NCI-H2107 treated with DMSO at 0.1 percent for 48 hours (cell line): Measurements from ENCODE around the gene OXNAD1.
"Not testable (repeated sequence)": the region's sequence is repeated elsewhere in the genome, so short reads cannot be mapped to it uniquely, and the experiment has no call there.

Source experiments
- DNase-seq: peaks from one replicate; lab custom pipeline; 2025; ENCODE audit not compliant: unreplicated experiment; lab: John Stamatoyannopoulos, UW

OXNAD1 gene

DNA sequence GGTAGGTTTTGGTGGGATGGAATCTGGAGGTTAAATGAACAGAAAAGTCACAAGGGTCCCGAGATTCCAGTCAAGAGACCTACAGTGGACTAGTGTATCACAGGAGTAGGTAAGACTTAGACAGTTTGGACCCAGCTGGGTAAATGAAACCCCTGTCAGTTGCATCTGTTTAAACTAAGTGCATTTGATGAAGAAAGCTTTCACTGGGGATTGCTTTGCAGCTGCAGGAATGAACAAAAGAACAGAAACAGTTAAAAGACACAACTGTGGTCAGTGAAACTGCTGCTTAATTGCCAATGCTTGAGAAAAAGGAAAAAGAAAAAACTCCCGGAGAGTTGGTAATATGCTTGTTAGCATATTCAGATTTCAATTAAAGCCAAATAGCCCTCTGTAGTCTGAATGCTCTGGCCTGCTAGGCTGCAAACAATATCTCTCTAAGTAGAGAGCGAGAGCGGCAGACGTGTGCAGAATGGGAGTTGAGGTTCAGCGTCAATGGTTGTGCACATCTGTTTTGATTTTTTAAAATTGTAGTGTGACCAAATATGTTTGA, 37.1 kb downstream of the OXNAD1 start:
- no peak for DNase-seq

DNA sequence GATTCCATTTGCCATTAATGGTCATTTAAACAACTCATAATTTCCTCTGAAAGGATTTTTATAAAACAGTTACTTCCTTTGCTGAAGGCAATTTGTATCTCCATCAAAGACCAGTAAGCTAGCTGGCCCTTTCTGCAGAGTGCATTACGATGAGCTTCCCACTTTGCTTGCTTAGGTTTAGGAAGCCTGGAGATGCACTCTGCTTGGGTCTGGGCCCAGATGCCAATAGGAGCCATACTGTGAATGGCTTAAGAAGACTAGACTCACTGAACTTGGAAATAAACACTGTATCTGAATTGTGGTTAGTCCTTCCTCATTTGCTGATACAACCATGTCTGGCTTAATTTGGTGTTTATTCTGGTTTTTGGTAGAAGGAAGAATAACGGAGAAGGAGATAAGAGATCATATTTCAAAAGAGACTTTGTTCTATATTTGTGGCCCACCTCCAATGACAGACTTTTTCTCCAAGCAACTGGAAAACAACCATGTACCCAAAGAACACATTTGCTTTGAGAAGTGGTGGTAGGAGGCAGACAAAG, 38.1 kb downstream of the OXNAD1 start:
- no peak for DNase-seq

DNA sequence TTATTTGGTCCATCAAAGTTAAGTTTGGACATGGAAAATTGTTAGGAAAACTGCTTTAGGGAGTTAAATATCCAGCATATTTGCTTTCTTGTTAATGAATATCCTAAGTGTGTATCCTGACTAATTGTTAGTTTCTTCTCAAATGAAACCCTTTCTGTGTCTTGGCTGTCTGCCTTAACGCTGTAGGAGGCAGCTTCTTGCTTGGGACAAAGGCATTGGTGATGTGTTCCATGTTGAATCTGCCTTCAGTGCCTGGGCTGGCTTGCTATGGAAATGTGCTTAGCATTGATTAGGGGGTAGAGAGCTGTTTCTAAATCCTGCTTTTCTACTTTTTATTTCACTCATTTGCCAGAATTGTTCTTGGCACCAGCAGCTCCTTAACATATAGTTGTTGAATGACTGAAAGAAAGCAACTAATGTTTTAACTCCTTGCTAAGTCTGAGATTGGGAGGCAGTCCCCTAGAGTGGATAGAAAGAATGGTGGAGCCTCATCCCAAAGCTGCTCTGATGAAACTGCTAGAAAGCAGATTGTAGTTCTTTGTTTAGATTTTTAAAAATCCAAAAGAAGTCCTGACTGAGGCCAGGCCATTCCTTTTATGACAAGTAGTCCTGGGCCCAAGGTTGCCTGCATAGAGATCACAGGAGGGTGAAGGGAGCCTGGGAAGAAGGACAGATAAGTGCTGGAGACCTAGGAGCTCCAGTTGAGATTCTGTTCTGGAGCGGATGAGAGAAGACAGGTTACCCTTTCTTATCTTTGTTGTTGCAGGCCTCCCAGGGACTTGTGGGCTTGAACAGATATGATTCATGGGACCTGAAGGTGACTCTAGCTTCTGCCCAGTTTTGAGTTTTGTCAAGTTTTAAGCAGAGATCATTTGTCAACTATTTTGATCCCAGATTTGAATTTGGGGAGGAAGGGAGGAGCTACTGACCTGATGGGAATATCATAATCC, 39.3 kb downstream of the OXNAD1 start:
- no peak for DNase-seq

DNA sequence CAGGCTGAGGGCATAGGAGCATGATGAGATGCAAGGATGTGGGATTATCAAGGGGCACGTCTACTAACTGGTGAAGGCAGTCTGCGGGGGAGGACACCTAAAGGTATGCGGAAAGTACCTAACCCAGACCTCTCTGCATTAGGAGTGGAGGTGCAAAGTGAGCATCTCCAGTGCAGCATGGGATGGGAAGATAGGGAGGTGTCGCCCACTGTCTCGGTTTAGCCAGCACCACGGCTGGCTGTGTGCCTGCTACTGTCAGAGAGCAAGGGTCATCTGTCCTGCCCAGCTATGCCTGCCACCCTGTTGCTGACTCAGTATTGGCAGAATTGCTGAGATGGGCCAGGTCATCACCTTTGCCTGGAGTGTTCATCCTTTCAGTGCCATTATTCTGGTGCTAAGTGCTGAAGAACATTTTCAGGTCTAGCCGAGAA, 40.1 kb downstream of the OXNAD1 start:
- no peak for DNase-seq

DNA sequence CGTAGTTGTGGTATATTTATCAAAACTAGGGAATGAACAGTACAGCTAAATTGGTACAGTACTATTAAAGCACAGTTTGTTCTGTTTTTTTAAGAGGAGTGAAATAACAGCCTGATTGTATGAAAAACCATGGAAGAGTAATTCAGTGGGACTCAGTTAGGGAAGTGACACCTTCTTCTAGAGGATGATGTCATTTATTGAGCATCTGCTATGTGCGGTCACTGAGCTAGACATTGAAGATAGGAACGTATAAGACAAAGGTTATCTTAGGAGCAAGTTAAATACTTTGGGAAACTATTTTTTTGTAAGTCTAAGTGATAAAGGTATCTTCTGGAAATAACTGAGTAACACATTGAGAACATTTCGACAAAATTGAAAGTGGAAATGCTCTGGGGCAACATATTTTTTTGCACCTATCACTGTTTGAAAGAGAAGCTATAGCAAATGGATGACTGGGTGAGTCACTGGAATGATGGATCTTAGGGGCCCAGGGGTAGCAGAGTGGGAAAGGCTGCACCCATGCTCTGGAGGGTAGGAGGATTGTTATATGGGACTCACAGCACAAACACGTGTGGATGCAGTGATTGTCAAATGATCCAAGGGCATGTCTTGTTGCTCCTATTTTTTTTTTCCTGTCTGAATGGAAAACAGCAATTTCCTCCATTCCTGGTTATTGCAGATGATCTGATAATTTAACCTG, 43.0 kb downstream of the OXNAD1 start:
- DNase-seq: no peak

DNA sequence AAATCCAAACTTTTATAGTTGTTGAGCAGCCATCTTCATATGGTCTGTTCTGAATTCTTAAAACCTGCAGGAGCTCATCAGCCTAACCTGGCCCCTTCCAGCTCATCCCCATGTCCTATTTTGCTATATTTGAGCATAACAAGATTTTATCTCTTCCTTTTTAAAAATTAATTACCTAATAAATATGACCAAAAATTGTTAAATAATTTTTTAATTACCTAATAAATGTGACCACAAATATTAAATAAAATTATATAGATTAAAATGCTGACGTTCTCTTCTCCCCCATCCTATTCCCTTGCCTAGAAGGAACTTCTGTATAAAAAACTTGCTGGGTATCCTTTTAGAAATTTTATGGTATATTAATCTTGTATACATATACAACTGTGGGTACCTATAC, 43.7 kb downstream of the OXNAD1 start:
- DNase-seq: no peak

DNA sequence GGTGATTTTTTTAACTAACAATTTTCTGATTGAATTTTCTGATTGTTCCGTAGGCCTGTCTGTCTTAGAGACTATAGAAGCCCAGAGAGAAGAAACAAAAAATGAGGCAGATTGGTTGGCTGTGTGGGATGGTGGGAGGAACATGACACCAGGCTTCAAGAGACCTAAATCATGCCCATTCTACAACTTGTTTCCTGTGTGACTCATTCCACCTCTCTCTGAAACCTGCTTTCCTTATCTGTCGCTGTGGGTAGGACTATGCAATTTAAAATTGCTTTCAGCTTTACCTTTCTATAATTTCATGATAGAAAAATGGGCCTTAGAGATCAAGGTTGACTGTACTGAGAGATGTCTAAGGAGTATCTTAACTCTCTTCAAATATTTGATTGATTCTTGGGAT, 44.5 kb downstream of the OXNAD1 start:
- DNase-seq: no peak

DNA sequence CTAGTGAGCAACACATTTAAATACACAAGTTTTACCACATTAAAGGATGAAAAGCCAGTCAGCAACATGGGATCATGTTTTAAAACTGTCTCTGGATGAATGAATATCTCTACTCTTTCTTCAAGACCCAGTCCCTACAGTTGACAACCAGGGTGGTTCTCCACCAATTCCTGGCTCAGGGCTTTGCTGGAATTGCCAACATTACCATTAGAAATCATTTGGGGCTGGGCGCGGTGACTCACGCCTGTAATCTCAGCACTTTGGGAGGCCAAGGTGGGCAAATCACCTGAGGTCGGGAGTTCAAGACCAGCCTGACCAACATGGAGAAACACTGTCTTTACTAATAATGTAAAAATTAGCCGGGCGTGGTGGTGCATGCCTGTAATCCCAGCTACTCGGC, 45.5 kb downstream of the OXNAD1 start:
- DNase-seq: not testable (repeated sequence)

DNA sequence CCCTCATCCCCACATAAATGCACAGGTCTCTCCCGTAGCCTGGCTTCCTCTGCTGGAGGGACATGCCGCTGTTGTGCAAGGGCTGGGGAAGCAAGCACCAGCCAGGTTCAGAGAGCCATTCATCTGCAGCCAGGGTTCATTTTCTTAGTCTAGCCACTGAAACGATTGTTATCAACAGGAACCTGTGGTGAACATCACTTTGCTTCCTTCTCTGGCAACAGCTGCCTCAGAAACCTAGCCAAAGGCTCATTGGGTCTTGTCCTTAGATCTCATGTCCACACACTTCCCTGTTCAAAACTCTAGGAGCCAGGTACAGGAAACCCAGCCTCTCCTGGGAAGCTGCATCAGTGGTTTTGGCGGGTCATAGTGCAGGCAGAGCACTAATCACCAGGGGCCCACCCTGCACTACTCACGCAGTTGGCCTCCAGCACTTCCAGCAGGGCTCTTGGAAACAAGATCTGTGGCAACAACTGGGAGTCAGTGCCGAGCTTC, 47.0 kb downstream of the OXNAD1 start:
- DNase-seq: no peak

DNA sequence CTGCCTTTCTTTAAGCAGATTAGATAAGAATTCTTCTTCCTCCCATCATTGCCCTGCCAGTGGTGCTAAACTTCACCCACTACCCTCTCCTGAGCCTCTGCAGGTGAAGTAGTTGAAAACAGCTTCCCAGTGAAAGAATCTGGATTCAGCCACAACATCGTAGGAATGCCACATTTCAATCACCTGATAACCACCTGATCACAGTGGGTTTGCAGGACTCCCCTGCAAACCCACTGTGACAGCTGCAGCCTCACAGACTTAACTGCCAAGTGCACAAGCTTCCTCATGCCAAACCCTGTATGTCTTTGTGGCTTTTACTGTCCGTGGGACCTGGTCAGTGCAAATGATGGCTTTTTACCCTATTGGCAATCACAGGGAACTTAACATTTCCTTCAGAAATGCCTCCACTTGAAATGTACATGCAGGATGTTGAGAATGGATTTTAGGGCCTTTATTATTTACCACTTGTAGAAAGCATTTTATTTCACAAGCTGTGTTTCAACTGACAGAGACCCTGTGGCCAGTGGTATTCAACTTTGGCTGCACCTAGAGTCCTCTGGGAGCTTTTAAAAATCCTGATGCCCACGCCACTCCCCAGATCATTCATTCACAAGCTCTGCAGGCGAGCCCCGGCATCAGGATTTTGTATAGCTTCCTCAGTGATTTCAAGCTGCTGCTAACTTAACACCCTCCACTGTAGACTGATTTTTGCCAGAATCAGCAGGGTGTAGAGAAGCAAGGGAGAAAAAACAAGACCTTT, 49.1 kb downstream of the OXNAD1 start:
- DNase-seq: no peak

DNA sequence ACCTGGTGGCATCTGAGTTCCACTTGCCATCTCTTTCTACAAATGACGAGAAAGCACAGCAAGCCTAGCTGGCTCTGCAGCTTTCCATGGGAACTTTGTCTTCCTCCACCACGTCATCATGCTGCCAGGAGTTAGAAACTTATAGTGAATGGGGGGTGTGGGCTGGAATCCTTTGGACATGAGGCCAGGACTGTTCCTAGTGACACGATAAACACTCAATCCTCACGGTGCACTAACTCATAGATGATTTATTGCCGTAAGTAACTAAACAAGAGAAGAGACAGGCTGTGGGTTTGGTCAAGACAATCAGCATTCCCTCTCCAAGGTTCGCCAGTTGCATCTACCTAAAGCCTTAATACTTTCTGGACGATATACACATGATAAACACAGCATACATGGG, 50.6 kb downstream of the OXNAD1 start:
- no peak for DNase-seq

DNA sequence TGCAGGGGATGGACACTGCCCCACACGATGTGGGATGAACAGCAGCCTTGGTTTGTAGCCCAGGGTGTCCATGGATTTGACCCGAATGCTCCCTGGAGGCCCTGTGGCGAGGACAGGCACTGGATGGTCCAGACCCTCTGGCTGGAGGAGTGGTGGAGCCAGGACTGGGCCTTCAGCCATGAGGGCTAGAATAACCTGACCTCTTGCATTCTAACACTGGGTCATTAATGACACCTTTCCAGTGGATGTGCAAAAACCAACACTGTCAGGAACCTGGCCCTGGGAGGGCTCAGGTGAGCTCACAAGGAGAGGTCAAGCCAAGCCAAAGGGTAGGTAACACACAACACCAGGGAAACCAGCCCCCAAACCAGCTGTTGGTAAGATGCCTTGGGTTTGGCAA, 51.4 kb downstream of the OXNAD1 start:
- no peak for DNase-seq

DNA sequence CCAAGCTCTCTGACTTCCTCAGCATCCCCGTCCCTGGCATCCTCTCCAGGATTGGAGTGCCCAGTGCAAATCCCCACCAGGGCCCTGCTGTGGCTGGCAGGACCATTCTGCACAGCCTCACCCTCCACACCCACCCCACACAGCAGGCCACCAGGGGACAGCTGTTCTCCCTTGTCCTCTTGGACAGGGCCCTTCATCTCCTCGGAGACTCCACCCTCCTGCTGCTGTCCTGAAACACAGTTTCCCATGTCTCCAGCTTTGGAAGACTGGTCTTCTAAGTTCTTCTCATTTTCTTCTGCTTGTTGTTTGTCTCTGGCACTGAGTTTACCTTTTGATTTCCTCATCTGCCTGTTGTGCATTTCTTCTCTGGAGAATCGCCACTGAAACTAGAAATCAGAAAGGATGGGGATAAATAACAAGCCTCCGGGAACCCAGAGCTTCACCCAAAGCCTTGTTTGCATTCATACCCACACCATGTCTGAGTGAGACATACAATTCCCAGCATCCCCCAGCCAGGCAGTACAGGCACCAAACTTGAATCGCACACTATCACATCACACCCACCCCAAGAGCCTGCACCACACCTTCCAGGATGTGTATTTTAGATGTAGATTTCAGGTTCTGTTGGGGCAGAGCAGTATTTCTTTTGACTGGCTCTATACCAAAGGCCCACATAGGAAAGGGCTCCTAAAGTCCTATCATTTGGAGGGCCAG, 52.0 kb downstream of the OXNAD1 start:
- no peak for DNase-seq

DNA sequence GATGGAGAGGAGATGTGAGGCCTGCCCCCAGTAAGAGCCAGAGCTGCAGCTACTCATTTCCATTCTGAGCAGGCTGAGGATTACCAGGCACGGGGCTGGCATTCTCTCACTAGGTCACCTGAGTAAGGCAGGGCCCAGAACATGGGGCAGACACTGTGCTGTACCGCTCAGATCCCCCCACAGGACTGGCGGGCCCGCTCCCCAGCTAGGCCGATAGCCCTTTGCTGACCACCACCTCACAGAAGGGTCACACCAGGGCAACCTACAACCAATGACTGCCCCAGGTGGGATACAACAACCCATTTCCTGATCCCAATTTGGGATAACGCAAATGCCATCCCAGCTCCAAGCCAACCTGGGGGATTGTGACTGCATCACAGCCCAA, 52.5 kb downstream of the OXNAD1 start:
- DNase-seq: no peak

DNA sequence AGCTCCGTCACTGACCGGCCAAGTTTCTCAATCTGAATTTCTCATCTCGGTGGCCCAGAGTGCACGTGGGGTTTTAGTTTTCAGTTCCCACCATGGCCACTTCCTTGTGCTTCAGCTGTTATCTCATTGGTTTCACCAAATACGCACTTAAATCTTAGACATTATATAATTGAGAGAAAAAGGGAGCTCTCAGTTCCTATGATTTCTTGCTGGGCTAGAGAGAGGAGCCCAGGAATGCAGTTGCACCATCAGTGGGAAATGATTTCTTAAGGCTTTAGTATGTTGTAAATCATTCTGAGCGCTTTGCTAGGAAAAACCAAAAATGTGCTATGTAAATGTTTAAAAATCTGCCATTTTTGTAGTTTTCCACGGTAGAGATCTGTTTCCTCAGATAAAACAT, 53.2 kb downstream of the OXNAD1 start:
- DNase-seq: no peak

DNA sequence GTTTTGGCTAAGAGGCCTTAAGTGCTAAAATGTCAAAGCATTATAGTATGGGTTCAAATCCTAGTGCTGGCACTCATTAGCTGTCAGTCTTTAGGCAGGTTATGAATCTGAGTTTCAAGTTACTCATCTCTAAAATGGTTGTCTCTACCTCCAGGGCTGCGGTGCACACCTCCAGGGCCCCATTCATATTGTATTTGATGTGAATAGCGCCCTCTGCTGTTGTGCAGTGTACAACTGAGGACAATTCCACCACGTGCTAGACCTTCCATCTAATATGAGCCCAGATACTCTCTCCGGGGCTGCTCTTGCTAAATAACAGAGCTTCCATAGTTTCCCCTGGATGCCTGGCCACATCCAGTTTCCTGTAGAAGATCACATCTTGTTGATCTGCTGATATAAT, 54.3 kb downstream of the OXNAD1 start:
- no peak for DNase-seq

DNA sequence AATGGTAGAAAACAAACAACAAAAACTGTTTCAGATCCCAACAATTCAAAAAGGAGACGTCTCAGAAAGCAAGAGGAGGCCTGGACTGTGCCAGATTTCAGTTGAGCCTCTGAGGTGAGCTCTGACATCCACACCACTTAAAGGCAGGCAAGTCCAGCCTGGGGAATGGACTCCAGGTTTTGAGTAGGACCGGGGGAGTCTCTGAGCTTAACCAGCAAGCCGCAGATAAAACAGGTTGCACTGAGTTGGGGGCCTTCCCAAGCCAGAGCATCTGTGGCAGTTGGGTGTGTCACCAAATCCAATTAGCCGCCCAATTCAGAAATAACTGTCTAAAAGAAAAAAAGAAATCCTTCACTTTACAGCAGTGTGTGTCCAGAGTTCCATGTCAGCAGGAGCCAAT, 54.7 kb downstream of the OXNAD1 start:
- no peak for DNase-seq

DNA sequence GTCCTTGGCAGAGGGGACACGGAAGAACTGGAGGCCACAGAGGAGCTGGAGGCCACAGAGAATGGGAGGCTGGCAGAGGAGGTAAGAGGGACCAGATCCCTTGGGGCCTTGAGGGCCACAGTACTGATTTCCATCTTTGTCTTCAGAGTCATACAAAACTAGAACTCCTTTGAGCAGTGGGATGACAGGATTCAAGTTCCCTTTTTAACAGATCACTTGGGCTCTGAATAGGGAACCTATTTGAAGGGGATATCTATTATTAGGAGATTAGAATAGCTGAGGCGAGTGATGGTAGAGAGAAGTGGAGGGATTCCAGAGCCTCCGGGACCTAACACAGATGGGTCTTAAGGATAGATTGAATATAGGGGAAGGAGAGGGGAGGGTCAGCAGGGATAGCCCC, 55.7 kb downstream of the OXNAD1 start:
- DNase-seq: no peak

DNA sequence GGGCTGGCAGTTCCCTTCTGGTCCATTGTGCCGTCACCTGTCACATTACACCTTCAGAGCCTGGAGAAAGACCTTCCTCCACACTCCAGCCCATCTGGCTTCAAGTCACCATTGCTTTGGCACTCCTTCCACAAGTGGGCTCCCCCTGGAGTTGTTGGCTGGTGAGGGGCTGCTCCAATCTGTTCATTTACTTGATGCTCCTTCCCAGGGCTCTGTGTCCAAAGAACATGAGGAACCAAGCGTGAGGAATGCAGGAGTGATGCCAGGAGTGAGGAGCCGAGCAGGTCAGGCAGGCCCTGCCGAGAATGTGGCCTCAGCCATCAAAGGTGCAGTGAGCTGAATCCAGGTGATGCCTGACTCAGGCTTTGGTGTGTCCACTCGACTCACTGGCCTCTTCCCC, 57.2 kb downstream of the OXNAD1 start:
- no peak for DNase-seq

DNA sequence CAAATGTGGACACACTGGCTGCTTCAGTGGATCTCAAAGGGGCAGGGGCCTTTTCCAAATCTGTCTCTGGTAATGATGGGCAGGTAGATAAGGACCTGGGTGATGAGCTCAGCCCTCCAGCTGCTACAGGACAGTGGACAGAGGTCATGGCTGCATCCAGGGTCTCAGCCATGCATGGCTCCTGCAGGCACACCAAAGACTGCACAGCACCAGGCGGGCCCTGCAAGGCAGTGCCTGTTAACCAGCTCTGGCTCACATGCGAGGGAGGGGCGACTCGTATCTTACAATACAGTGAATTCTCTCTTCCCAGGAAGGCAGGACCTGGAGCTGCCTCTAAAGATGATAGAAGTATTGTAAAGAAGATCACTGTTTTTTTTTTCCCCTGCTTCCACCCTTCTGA, 58.7 kb downstream of the OXNAD1 start:
- no peak for DNase-seq
